HepG2 (cell line): ENCODE data around the gene GLDN.

Experiments used
- CEBPB ChIP-seq: IDR thresholded peaks from 2 replicates; pipeline ENCODE4 v1.6.1; 2011; ENCODE audit warnings: low read depth, low read length, improper control_type of control experiment, borderline replicate concordance
- CTCF ChIP-seq: sonication (generic); formaldehyde crosslinking; IDR thresholded peaks from 2 replicates; pipeline ENCODE4 v1.5.0; 2020; ENCODE audit warnings: mild to moderate bottlenecking, missing genetic modification reagents, moderate library complexity
- E2F1 ChIP-seq: sonication (generic); formaldehyde crosslinking; IDR thresholded peaks from 2 replicates; pipeline ENCODE4 v1.5.0; 2020; ENCODE audit warnings: missing genetic modification reagents
- NCOA1 ChIP-seq: sonication (generic); formaldehyde crosslinking; IDR thresholded peaks from 2 replicates; pipeline ENCODE4 v1.9.0; 2021; ENCODE audit warnings: missing genetic modification reagents
- POLR2A ChIP-seq, 2 experiments: IDR thresholded peaks; 2 replicates each; pipeline ENCODE4 v1.6.1; 2011; ENCODE audit warnings: low read depth in 2 of 2, low read length in 2 of 2, mild to moderate bottlenecking in 1 of 2, moderate library complexity in 1 of 2; ENCODE audit not compliant: insufficient read depth in 1 of 2
- YY1 ChIP-seq: IDR thresholded peaks from 2 replicates; pipeline ENCODE4 v1.6.1; 2011; ENCODE audit warnings: low read length, low read depth, moderate library complexity, mild to moderate bottlenecking; ENCODE audit not compliant: insufficient read depth, insufficient replicate concordance
- ZBTB43 ChIP-seq: sonication (generic); formaldehyde crosslinking; conservative IDR thresholded peaks from 2 replicates; pipeline ENCODE4 v1.4.0; 2020; ENCODE audit warnings: missing genetic modification reagents
- ZMYM3 ChIP-seq: sonication (generic); formaldehyde crosslinking; IDR thresholded peaks from 2 replicates; pipeline ENCODE4 v1.5.1; 2020; ENCODE audit warnings: mild to moderate bottlenecking, missing genetic modification reagents

GRCh38 chr15:51403946-51404695 lies 62.7 kb downstream of the GLDN start:
- no peak for TF ChIP-seq POLR2A (IDR thresholded peaks at IDR 0.05; ENCODE audit: insufficient read depth in 1 of 2, low read depth in 2 of 2, low read length in 2 of 2)
- TF ChIP-seq CEBPB: no peak
- TF ChIP-seq NCOA1 (CRISPR knock-in tag): no peak
- no peak for TF ChIP-seq CTCF
- no peak for TF ChIP-seq E2F1 (CRISPR knock-in tag)
- no peak for TF ChIP-seq YY1
- TF ChIP-seq ZMYM3: no peak
- TF ChIP-seq ZBTB43 (CRISPR knock-in tag): no peak
